SKM-1 (cell line): ENCODE data around the gene KIF1A.

Experiments used
- DNase-seq: peaks from one replicate; lab custom pipeline; 2025; ENCODE audit not compliant: unreplicated experiment; lab: John Stamatoyannopoulos, UW

The KIF1A gene

DNA sequence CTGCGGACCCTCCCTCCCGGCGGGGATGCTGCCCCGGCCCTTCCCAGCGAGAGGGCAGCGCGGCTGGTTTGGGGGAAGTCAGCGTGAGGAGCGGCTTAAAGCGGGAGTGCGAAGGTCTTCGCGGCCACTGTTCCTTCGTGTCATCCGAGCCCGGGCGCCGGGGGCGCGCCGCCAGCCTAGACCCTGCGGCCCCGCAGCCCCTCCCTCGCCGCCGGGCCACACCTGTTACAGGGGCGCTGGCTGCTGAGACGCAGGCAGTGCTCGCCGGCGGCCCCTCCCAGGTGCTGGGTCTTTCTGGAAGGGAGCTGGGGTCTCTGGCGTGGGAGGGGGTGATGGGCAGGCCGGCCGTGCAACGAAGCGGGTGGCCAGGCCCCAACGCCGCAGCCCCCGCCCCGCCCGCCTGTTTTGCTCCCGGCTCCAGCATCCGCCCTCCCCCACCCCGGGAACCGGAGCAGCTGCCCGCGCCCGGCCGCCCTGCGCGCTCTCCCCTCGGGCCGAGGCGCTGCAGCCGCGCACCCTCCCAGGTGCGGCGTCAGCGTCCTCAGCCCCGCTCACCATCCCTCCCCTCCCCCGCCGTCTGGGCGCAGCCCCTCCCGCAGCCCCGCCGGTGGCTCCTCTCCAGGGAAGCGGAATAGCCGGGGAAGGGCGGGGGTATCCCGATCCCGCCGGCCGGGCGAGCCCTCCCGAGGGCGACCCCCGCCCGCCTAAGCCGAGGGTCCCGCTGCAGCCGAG, 727 bp downstream of the KIF1A start:
- DNase-seq, result no peak

DNA sequence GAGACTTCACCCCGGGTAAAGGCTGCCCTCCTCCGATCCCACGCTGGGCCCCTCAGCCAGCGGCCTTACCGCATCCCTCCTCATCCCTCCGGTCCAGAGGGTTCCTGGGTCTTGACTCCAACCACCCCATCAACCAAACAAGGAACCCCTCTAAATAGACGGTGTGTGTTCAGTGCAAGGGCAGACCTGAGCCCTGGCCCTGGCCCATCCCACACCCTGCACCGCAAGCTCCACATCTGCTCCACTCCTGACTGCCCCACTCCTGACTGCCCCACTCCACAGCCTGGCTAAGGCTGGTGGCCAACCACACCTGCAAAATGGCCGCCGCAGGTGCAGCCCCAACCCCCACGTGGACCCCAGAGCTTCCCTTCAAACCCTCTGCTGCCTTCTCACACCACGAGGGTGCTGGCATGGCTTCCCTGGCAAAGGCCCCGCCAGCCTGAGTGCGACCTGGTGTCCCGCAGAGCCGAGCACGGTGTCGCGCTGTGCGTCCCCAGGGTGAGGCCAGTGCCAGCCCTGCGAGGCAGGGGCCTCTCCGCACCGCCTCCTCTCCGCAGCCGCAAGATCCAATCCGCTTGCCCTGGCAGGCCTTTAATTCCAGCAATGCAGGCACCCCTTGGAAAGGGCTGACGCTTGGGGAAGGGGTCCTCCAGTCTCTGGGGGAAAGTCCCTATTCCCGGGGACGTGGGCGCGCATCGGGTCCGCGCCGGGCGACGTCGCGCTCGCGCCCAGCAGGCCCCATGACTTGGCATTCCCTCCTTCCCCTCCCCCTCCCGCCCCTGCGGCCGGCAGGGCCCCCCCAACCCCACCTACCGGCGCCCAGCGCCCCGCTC, 1.5 kb downstream of the KIF1A start:
- DNase-seq, result no peak

DNA sequence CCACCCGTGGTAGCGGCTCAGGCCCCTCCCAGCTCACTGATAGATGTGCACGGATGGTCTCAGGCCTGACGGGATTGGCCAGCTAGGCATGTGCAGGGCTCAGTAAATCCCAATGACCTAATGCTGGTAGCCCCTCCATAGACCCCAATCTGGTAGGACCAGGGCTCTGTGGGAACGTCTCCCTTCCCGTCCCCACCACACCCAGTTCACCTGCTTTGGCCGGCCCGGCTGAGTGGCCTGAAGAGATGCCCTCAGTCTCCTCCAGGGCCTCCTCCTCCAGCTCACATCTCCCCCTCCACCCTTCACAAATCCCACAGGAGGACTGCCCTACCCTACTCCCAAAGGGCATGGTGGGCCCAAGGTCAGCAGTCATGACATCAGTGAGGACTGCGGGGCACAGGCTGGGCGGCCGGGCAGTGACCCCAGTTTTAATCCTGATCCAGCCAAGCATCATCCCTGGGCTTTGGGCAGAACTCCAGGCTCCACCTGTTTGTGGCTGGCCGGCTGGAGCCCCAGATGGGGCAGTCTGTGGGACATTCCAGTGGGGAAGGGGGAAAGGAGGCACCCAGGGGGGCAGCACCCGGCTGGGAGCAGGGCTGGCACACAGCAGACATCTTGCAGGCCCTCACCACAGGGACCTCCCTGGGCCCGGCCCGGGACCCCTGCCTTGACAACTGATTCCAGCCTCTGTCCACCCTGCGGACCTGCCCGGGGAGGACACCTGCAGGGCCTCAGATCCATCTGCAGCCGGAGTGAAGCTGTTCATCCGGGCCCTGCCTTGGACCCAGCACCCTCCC, 2.3 kb downstream of the KIF1A start:
- no peak for DNase-seq

DNA sequence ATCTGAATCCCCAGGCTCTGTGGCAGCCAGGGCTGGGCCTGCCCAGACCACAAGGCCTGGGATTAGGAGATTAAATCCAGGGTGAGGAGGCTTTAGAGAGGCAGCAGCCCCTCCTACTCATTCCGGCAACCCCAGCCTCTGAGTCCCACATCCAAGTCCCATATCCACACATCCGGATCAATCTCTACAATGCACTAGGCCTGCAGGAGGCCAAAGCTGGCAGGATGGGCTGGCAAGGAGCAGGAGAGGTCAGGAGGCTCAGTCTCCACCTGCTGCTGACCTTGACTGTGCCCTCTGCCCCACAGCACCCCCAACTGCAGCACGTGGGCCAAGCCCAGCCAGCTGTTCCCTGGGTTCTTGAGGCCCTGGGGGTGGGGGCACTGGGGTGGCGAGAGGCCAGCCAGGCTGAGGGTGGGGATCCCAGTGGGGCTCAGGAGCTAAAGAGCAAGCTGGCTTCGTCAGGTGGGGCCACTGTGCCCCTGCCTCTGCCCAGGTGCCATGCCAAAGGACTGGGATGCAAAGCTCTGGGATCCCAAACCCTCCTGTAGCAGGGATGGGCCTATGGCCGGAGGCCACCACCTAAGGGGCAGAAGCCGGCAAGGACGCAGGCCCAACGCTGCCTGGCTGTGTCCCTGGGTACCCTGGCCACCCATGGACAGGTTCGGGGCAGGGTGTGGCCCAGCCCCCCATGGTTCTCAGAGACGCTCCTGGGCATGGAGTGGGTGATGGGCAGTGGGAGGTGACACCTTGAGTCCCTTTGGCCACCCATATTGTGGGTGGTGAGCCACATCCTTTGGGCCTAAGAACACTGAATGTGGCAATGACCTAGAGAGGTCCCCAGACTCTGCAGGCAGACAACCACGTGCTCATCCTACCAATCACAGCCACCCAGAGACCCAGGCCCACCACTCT, 3.2 kb downstream of the KIF1A start:
- no peak for DNase-seq

DNA sequence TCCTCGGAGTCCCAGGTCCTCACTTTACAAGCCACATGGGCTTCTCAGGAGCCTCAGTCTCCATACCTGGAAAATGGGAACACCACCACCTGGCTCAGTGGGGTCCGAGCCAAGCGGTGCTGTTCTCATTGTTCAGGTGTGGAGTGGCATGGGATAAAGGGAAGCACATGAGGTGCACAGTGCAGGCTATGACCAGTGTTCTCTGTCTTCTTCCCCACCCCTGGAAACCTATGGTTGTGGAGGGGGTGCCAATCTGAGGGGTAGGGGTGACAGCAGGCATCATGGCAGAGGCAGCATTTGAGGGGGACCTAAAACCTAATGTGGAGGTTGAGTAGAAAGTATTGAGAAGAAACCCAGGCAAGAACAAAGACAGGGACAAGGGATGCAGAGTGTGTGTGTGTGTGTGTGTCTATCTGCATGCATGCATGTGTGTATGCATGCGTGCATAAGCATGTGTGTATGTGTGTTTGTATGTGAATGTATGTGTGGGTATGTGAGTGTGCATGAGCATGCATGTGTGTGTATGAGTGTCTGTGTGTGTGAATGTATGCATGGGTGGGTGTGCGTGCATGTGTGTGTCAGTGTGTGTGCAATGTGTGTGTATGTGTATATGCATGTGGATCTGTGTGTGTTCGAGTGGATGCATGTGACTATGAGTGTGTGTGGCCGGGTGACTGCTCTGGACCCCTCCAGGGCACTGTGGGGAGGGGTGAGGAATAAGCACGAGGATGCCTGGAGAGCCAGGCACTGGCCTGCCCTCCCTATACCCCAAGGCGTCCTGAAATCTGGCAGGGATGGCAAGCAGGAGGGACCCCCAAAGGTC, 4.0 kb downstream of the KIF1A start:
- DNase-seq, result no peak

DNA sequence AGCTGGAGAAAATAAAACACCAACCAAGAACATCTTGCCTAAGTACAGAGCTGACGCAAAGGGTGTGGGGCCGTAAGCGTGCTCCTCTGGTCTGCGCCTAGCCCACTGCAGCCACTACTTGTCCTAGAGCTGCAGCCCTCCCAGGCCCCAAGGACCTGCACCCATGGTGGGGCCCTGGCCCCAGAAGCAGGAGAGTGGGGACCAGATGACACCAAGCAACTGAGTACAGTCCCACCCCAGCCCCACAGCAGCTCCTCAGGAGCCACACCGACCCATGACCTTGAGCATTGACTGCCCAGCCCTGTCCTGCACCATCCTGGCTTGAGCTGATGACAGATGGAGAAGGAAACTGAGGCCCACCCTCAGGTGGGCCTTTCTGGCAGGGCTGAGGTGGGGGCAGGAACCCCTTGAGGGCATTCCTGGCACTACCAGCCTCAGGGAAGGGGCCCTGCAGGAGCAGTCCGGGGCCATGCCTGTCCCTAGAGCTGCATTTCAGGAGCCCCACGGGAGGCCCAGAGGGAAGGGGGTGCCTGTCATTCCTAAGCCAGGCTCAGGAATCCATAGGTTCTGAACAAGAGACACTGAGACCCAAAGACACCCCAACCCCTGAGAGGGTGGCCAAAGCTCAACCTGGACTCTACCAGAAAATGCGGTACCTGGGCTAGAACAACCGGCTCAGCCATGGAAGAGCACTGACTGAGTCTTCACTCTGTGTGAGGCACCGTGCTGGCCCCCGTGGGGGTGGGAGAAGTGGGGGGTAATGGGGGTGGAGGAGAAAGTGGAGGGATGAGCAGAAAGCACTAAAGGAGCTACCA, 4.9 kb downstream of the KIF1A start:
- no peak for DNase-seq

DNA sequence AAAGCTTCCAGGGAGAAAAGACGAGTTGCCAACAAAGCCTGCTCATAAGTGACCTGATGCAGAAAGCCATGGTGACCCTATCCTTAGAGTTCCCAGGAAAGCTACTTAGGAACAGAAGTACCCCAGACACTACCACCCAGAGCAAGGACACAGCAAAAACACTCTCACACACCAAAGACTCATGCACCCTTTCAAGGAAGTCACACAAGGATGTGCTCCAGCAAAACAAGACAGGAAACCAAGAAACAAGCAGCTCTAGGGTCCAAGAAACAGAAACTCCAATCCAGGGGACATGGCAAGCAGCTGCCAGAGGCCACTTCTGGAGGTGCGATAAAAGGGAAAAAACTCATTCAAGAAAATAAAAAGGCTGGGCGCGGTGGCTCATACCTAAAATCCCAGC, 5.7 kb downstream of the KIF1A start:
- no peak for DNase-seq

DNA sequence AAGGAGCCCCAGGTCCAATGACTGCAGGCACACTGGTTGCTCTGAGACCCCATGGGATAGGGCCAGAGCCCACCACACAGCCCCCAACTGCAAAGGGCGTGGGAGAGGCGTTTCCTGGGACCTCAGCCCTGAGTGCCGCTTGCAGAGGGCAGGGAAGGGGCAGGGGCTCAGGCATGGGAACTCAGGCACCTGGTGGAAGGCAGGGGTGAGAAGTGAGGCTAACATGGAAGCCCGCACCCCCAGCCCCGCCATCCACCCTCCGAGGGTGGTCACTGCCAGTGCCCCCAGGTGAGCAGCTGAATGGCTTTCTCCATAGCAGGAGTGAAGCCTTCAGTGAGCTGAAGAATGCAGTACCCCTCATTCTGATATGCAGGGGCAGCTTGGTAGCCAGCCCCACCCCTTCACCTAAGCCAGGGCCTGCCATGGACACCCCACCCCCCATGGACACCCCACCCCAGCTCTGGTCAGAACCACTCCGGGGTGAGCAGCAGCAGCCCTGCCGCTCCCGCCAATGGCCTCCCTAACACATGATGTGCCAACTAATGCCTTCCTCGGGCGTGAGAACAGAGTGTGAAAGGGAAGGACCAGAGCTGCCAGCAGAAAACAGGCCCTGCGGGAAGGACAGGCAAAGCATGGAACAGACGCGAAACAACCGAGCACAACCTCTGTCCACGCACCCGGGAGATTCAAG, 6.6 kb downstream of the KIF1A start:
- DNase-seq, result no peak

DNA sequence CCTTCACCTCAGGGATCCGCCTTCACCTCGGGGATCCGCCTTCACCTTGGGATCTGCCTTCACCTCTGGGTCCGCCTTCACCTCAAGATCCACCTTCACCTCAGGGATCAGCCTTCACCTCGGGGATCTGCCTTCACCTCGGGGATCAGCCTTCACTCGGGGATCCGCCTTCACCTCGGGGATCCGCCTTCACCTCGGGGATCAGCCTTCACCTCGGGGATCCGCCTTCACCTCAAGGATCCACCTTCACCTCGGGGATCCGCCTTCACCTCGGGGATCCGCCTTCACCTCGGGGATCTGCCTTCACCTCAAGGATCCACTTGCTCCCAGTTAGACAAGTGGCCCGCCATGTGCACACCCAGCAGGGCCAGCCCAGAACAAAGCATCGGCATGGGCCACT, 7.3 kb downstream of the KIF1A start:
- DNase-seq, result no peak

DNA sequence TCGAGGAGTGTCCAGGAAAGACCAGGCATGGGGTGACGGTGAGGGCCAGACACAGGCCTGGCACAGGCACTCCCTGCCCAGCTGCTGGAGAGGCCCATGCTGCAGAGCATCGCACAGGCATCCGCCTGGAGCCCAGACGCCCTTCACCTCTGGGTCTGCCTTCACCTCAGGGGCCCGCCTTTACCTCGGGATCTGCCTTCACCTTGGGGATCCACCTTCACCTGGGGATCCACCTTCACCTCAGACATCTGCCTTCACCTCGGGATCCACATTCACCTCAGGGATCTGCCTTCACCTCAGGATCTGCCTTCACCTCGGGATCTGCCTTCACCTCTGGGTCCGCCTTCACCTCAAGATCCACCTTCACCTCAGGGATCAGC, 7.7 kb downstream of the KIF1A start:
- no peak for DNase-seq

DNA sequence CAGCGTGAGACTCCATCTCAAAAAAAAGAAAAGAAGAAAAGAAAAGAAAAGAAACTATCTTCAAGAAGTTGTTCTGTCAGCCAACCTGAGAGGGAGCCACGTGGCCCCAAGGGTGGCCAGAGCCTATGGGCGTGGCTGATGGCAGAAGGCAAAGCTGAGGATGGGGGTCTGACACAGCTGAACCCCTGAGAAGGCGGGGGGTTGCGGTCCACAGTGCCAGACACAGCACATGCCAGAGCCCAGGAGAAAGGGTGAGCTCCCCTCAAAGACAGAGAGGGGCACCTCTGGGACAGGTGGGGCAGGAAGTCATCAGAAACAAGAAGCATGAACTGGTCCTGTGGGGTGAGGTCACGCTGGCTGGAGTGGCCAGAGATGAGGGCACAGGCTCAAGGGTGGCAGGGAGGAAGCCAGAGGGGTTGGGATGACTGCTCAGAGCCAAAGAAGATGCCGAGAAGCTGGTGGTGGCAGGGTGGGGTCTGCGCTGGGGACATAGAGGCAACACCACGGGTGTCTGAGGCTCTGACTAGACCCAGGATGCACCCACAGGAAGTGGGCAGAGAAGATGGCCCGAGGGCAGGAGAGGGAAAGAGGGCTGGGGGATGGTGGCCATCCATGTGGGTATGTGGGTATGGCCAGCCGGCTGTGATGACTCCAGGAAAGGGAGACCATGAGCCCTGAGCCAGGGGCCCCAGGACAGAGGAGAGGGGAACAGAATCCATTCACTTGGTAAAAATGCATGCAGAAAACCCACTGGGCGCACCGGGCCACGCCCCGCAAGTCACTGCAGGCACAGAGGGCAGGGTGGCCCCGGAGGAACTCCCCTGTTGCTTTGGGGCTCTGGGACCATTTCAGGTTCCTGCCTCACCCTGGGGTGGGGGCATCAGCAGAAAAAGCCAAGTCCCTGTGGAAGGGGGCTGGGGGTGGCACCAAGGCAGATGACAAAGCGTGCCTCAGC, 8.4 kb downstream of the KIF1A start:
- no peak for DNase-seq

DNA sequence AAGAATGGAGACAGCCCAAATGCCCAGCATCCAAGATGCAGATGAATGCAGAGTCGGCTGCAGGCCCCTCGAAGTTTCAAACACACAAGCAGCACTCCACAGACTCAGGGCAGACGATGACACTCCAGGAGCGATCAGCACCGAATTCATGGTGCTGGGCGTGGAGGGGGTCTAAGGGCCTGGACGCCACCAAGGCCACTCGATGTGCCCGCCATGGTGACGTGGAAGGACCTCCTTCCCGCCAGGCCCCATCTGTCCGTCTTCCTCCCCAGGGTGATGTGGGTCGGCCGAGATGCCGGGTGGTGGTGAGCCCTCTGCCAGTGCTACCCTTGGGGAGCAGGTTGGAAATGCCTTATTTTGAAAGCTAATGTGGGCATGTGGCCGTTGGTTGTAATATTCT, 9.4 kb downstream of the KIF1A start:
- no peak for DNase-seq

DNA sequence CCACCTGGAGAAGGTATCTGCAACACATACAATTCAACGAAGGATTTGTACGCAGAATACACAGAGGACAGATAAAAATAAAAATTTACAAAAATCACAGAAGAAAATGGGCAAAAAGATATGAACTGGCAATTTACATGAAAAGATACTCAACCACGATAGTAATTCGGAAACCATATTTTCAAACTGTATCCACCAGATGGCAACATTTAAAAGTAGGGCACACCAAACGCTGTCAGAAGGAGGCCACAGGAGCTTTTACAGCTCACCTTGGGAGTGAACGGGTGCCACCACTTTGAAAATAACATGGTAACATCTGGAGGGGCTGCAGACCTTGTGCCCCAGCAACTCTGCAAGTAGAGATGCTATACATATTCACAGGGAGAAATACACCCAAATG, 9.8 kb downstream of the KIF1A start:
- DNase-seq, result no peak

DNA sequence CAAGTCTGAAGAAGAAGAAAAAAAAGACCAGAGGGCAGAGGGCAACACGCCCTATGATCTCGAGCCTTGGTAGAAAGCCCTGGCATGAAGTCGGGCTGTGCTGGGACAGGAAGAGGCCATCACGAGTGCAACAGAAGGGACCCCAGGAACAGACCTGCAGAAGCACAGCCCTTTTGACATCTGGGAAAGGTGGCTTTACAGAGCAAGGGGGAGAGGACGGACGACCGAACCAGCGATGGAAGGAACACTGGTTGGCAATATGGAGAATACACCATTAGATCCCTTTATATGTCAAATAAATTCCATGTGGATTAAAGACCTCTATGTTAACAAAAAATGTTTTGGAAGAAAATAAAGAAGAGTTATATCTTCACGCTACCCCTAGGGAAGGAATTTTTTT, 10.7 kb downstream of the KIF1A start:
- DNase-seq, result no peak

DNA sequence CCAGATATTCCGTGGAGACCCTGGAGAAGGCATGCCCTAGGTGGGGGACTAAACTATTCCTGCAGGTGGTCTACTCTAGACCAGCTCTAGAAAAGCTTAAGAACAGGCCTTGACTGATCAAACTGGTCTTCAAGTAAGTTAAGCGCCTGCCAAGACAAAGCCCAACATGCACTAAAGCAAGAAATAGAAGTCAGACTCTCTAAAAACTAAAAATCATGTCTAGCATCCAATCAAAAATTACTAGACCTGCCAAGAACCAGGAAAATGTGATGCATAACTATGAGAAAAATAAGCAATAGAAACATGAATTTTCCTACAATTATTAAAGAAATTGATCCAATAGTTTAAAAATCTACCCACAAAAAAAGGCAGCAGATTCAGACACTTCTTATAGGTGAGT, 13.6 kb downstream of the KIF1A start:
- no peak for DNase-seq

DNA sequence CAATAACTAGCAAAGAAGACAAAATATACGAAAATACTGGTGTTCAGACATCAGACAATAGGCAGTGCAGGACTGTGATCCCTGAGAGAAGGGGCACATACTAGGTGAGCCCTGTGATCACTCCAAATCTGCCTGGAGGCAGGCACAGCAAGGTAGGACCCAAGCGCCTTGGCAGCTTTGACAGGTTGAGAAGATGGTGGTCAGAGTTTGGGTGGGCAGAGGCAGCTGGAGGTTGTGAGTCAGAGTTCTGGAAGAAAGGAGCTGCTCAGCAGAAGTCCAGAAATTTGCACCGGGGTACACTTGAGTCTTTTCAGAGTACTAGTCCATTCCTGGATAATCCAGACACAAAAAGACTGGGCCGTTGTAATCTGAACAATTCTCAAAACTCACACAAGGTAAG, 14.0 kb downstream of the KIF1A start:
- DNase-seq, result no peak

DNA sequence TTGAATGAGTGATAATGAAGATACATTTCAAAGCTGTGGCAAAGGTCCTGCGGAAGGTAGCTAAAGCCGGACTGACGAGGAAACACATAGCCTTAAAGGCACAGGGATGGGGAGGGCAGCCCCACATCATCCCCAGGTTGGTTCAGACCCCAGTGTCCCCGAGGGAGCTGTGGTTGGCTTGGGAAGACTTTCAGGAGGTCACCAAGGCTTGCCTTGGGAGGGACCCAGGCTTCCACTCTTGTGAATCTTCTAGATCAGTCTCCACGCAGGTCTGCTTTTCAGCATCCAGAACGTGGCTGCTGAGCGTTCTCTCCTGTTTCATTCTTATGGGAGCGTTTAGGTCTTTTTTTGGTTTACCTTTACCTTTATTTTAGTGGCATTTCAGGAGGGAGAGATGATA, 16.8 kb downstream of the KIF1A start:
- no peak for DNase-seq
